AG04449 (cell line): Measurements from ENCODE around the gene PTPN7.
"Not testable (repeated sequence)": the region's sequence is repeated elsewhere in the genome, so short reads cannot be mapped to it uniquely, and the experiment has no call there.

Experiments used
- CTCF ChIA-PET: fragments of 350-600 bp; formaldehyde crosslinking; extraction: SDS; loops from one replicate; lab custom pipeline; 2021; ENCODE audit warnings: antibody characterized with exemption; lab: Yijun Ruan, JAX
- POLR2A ChIA-PET: fragments of 400-600, 350-600 bp; formaldehyde crosslinking; extraction: SDS; loops from one replicate; lab custom pipeline; 2020; ENCODE audit warnings: antibody characterized with exemption, inconsistent platforms; lab: Yijun Ruan, JAX
- DNase-seq: peaks from one replicate; pipeline ENCODE4 v3.0.0-alpha.2; 2010; ENCODE audit warnings: low read depth, low spot score
- H3K4me3 ChIP-seq: 2 replicates; pipeline ENCODE4 v1.5.1; 2011; ENCODE audit warnings: low read depth, mild to moderate bottlenecking, control low read depth, low read length
- TF ChIP-seq, protein P1 (sequence below): IDR thresholded peaks from one replicate; pipeline ENCODE4 v1.5.1; 2011; ENCODE audit warnings: mild to moderate bottlenecking, moderate library complexity, low read length, control low read depth, inconsistent platforms; ENCODE audit not compliant: insufficient read depth; ENCODE audit errors: missing control alignments

The PTPN7 gene

DNA sequence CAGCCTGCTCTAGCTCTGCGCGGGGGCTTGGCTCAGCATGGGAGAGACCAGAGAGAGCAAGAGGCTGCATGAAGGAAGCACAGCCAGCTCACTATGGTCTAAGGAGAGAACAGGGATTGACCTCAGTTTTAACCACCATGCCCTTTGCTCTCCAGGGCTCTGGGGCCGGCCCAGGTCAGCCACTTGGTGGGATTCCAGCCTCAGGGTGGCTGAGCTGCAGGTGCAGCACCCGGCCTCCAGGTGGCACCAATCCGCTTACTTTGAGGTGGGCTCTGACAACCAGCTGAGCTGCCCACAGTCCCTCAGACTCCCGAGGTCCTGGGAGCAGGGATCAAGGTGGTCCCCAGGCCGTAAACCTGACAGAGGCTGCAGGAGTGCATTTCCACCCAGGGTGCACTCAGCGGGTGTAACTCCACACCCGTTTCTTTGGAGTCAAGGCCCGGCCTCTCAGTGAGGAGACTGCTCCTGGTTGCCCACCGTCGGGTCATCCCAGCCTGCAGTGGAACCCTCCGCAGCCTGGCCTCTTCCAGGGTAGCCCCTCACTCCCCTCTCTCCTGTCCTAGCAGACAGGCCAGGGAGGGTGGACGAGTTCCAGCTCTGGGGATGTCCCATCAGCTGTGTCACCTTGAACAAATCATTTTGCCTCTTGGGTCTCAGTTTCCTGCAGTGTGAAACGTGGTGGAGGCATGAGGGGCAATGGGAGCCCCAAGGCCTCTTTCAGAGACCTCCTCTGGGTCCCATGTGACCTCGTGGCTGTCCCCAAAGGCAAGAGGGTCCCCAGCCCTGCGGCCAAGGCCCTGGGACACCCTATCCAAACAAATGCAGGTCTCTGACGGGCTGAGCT, 32.6 kb upstream of the PTPN7 start:
- DNase-seq = no peak
- no peak overlapping the region for H3K4me3 ChIP-seq

DNA sequence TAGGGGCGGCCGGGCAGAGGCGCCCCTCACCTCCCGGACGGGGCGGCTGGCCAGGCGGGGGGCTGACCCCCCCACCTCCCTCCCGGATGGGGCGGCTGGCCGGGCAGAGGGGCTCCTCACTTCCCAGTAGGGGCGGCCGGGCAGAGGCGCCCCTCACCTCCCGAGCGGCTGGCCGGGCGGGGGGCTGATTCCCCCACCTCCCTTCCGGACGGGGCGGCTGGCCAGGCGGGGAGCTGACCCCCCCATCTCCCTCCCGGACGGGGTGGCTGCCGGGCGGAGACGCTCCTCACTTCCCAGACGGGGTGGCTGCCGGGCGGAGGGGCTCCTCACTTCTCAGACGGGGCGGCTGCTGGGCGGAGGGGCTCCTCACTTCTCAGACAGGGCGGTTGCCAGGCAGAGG, 31.0 kb upstream of the PTPN7 start:
- CTCF ChIA-PET = interaction anchor here (1.2 to 12.8 kb wide), 7 partner anchors 8 to 154 kb away, joined by 4 to 479 read pairs (median 14); partner anchors contain the start of gene UBE2T

More for the DNA sequence above, 32.6 kb upstream of the PTPN7 start:
- CTCF ChIA-PET = interaction anchor here (0.7 to 7.0 kb wide), 50 partner anchors 8 to 532 kb away, joined by 3 to 182 read pairs (median 5); partner anchors contain the start of gene UBE2T
- TF ChIP-seq, protein P1, sequence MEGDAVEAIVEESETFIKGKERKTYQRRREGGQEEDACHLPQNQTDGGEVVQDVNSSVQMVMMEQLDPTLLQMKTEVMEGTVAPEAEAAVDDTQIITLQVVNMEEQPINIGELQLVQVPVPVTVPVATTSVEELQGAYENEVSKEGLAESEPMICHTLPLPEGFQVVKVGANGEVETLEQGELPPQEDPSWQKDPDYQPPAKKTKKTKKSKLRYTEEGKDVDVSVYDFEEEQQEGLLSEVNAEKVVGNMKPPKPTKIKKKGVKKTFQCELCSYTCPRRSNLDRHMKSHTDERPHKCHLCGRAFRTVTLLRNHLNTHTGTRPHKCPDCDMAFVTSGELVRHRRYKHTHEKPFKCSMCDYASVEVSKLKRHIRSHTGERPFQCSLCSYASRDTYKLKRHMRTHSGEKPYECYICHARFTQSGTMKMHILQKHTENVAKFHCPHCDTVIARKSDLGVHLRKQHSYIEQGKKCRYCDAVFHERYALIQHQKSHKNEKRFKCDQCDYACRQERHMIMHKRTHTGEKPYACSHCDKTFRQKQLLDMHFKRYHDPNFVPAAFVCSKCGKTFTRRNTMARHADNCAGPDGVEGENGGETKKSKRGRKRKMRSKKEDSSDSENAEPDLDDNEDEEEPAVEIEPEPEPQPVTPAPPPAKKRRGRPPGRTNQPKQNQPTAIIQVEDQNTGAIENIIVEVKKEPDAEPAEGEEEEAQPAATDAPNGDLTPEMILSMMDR = peak; percentile 90
- POLR2A ChIA-PET = no interaction called here

DNA sequence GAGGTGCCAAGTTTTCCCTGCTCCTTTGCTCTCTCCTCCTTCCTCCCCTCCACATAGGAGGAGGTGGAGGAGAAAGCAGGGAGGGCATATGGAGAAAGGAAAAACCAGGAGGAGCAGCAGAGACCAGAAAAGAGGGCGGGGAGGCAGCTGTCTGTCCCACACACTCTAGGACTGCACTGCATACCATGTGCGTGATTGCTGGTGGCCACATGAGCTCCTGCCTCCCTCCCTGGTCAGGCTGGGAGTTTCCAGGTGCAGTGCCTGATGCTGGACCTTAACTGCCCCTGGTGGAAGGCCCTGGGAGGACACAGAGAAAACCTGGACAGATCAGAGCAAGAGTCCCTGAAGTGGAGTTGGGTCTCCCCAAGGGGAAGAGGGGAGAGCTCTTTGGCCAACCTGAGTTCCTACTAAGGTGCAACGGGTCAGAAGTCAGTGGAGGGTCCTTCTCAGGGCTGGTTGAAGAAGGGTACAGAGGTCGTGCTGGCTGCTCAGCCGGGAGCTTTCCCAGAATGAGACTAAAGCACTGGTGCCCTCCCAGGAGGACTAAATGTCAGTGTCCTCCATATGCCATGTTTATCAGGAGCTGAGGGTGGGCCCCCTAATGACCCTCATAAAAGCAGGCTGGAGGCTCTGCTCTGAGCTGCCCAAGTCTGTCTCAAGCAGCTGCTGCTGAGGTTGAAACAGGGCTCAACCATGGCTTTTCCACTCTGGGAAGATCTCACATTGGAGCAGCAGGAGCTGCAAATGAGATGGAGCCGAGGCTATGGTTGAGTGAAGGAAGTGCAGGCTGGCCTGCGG, 29.7 kb upstream of the PTPN7 start:
- CTCF ChIA-PET = interaction anchor here (0.6 to 12.8 kb wide), 46 partner anchors 10 to 529 kb away, joined by 3 to 479 read pairs (median 5); partner anchors contain the start of genes SYT2 and UBE2T
- no peak for DNase-seq
- no peak overlapping the region for H3K4me3 ChIP-seq
- TF ChIP-seq, protein P1 = peak; percentile 32
- POLR2A ChIA-PET = interaction anchor here (0.6 kb wide), 1 partner anchor 529 kb away, joined by 3 read pairs; no protein-coding TSS in a partner anchor

More for the DNA sequence above, 31.0 kb upstream of the PTPN7 start:
- H3K4me3 ChIP-seq, POLR2A ChIA-PET, DNase-seq: not testable (repeated sequence)

DNA sequence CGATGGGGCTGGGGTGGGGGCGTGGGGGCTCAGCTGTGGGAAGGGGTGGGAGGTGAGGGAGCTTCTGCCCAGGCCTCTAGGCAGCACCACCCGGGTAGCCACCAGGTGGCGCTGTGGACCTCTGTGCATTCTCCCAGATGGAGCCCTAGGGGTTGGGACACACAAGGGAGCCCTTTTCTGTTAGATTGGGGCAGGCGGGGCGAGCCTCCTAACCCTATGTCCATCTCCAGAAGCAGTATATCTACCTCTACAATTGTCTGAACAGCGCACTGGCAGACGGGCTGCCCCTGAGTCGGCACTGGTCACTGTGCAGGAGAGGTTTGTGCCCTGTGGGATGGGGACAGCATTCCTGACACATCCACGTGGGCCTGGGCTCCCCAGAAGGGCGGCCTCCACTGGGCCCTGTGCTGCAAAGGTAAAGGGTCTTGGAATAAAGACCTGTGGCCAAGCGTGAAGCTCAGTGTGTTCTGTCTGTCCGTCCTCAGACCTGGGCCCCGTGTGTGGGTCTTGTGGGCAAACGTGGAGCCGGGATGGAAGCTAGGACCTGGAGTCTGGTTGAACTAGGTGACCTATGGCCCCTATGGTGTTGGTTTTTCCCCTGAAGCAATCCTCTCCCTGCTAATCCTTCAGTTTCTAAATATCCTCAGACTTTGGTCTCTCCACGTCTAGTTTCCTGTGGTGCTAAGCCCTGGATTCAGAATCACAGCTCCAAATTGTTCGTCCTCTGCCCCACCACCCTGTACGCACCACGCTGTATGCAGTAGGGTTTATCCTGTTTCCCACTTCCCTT, 28.8 kb upstream of the PTPN7 start:
- H3K4me3 ChIP-seq = no peak overlapping the region
- ChIA-PET POLR2A (no interaction called here), CTCF (interaction anchor here (0.6 to 12.8 kb wide), 44 partner anchors 9 to 530 kb away, joined by 3 to 479 read pairs (median 6); partner anchors contain the start of genes SYT2 and UBE2T)
- no peak for DNase-seq
- TF ChIP-seq, protein P1 = peak; percentile 73

DNA sequence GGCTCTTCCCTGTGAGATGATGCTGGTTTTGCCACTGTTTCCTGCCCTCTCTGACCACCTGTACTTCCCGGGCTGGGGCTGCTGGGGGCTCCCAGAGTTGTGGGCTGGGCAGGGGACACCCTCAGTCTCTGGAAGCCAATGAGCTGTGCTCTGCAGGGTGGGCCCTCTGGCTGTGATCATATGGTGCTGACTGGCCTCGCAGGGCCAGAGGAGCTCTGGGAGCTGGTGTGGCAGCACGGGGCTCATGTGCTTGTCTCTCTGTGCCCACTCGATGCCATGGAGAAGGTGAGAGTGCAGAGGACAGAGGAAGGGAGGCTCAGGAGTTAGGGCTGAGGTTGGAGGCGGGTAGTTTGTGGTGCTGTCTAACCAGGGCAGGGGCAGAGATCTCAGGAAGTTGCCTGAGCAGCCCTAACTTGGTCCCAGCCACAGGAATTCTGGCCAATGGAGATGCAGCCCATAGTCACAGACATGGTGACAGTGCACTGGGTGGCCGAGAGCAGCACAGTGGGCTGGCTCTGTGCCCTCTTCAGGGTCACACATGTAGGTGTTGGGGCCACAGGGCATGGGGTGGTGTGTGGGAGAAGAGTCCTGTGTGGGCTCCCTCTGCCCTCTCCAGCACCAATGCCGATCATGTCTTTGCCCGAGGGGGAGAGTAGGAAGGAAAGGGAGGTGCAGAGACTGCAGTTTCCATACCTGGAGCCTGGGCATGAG, 27.4 kb upstream of the PTPN7 start:
- ChIA-PET CTCF (interaction anchor here (0.7 to 12.8 kb wide), 14 partner anchors 8 to 530 kb away, joined by 4 to 479 read pairs (median 24); no protein-coding TSS in a partner anchor), POLR2A (no interaction called here)
- H3K4me3 ChIP-seq = no peak overlapping the region
- DNase-seq = no peak
- TF ChIP-seq, protein P1 = no peak
